Measurements from ENCODE around the gene PPP1R18. TPM values are rescaled to one million over a fixed set of nuclear protein-coding genes. Genes with fewer than 3 reads are reported as not detected.

Gene PPP1R18
- total and polyA plus RNA-seq, 9 of the 15 experiments (the other 6 are each of a cell fraction or from before 2014, with no cell fraction given) = 12.0 to 99.2 (median 42.6) TPM

DNA sequence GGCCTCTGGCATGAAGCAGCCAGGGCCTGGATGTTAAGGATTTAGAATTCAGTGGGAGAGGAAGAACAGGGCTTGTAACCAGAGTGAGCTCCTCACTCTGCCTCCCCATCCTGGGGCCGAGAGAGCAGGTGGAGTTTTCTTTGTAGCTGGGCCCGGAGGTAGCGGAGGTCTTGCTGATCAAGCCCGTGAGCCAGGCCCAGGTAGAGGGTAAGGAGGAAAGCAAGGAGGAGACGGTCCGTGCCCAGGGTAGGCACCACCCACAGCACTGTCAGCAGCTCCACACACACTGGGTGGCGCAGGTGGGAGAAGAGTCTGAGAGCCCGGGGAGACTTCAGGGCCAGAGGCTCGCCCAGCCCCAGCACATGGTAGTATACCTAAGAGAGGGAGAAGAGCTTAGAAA is 2.1 kb upstream of the PPP1R18 start:
- ChIA-PET CTCF (ENCODE audit: low intra/inter-chr PET ratio) (no interaction called here), POLR2A (interaction anchor here (0.7 to 23.5 kb wide), 5 partner anchors 8 to 73 kb away, joined by 3 to 524 read pairs (median 14); partner anchors contain the start of genes MDC1 and TUBB)
- BruUV-seq (replicated peaks) = no TSS peak
- ATAC-seq (no peak), FAIRE-seq (no peak), DNase-seq (ENCODE audit: extremely low read depth in 1 of 4, low spot score in 3 of 4) (no peak)
- H3K4me2 ChIP-seq (ENCODE audit: insufficient read depth, low read length) = peak overlapping the region; percentile 97
- H3K27ac ChIP-seq (ENCODE audit: extremely low read depth, low read depth, low read length) = peak overlapping the region; percentile 88
- H4K20me1 ChIP-seq (replicated peaks; ENCODE audit: control insufficient read depth, insufficient read depth, low read length) = no peaks in the 10 kb centered on the region
- 90% methylated on average over 8 of the region's 9 CpGs for WGBS (ENCODE audit: insufficient coverage, low coverage, missing lambda C conversion rate)
- H3K27me3 ChIP-seq (ENCODE audit: control insufficient read depth in 2 of 2, insufficient read depth in 2 of 2, low read length in 2 of 2) = no peaks in the 10 kb centered on the region
- H3K4me3 ChIP-seq = no peak overlapping the region
- H3K9me3 ChIP-seq (replicated peaks; ENCODE audit: control insufficient read depth, insufficient read depth, low read depth, low read length) = no peaks in the 10 kb centered on the region
- no peak overlapping the region for H2AFZ ChIP-seq (ENCODE audit: low read depth, low read length)
- in situ Hi-C loops (cut with MboI) = no loop called here
- peak; percentile 8; the same call in 1 of the 2 replicates for TF ChIP-seq POLR2AphosphoS5 (IDR thresholded peaks at IDR 0.05; ENCODE audit: control insufficient read depth, insufficient read depth, low read depth, low read length)
- TF ChIP-seq, protein P1, sequence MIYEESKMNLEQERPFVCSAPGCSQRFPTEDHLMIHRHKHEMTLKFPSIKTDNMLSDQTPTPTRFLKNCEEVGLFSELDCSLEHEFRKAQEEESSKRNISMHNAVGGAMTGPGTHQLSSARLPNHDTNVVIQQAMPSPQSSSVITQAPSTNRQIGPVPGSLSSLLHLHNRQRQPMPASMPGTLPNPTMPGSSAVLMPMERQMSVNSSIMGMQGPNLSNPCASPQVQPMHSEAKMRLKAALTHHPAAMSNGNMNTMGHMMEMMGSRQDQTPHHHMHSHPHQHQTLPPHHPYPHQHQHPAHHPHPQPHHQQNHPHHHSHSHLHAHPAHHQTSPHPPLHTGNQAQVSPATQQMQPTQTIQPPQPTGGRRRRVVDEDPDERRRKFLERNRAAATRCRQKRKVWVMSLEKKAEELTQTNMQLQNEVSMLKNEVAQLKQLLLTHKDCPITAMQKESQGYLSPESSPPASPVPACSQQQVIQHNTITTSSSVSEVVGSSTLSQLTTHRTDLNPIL (CRISPR knock-in tag; IDR thresholded peaks at IDR 0.05) = no peak
- H3K9me1 ChIP-seq (ENCODE audit: control insufficient read depth, insufficient read depth, low read length) = no peaks in the 10 kb centered on the region
- peaks cover 42 to 74% of the 10 kb centered on the region in 2 experiments for H3K4me1 ChIP-seq (replicated peaks in 1 of 2; ENCODE audit: control insufficient read depth in 2 of 2, insufficient read depth in 2 of 2, low read length in 2 of 2)
- peak overlapping the region; percentile 75 to 80 for H3K9ac ChIP-seq (ENCODE audit: insufficient read depth in 1 of 2, low read depth in 2 of 2, low read length in 2 of 2)
- H3K79me2 ChIP-seq (ENCODE audit: control insufficient read depth, insufficient read depth, low read length) = peaks cover 65% of the 10 kb centered on the region
- intact Hi-C loops (cut with micrococcal nuclease) = loop anchor here (10.0 kb wide), 1 partner anchor 126 kb away; no protein-coding TSS in a partner anchor
- peaks cover 8% of the 10 kb centered on the region; the same call in 2 of the 3 replicates for H3K36me3 ChIP-seq (ENCODE audit: control insufficient read depth, insufficient read depth, low read length)
